Activated T-cell treated with anti-CD3 and anti-CD28 coated beads, Interleukin-2, amount 50 U/mL, for 24 hours (primary cell): ENCODE measurements around the gene DNAH17.
A peak's percentile ranks its signal among the peaks of the same experiment; 100 is the strongest.

Experiments used
- DNase-seq: peaks from one replicate; pipeline ENCODE4 v3.0.0-alpha.2; 2020
- H3K27ac Mint-ChIP-seq: 2 replicates; pipeline ENCODE4 v1.8.0; 2020; ENCODE audit warnings: mild to moderate bottlenecking, mixed read lengths
- H3K27me3 Mint-ChIP-seq: 2 replicates; pipeline ENCODE4 v1.8.0; 2020; ENCODE audit warnings: mixed read lengths
- H3K36me3 Mint-ChIP-seq: 2 replicates; pipeline ENCODE4 v1.8.0; 2020; ENCODE audit warnings: low read depth, mixed read lengths
- H3K4me1 Mint-ChIP-seq: 2 replicates; pipeline ENCODE4 v1.8.0; 2020; ENCODE audit warnings: low read depth, mixed read lengths
- H3K4me3 Mint-ChIP-seq: 2 replicates; pipeline ENCODE4 v1.8.0; 2020; ENCODE audit warnings: mild to moderate bottlenecking, moderate library complexity, mixed read lengths
- H3K9me3 Mint-ChIP-seq: 2 replicates; pipeline ENCODE4 v1.8.0; 2020; ENCODE audit warnings: mixed read lengths

Gene DNAH17

GRCh38 chr17:78377858-78378224 lies 199.4 kb downstream of the DNAH17 start:
- Mint-ChIP-seq H3K4me3 (peak overlapping the region; percentile 98), H3K9me3 (no peaks in the 10 kb centered on the region), H3K27me3 (no peaks in the 10 kb centered on the region), H3K36me3 (peaks cover 35% of the 10 kb centered on the region), H3K27ac (peak overlapping the region; percentile 100), H3K4me1 (peaks cover 64% of the 10 kb centered on the region)
- DNase-seq: no peak

- no peak overlapping the region for H3K27ac Mint-ChIP-seq
- peaks cover 21% of the 10 kb centered on the region for H3K36me3 Mint-ChIP-seq
- no peaks in the 10 kb centered on the region for H3K27me3 Mint-ChIP-seq
- no peak overlapping the region for H3K4me3 Mint-ChIP-seq
- no peaks in the 10 kb centered on the region for H3K9me3 Mint-ChIP-seq
- no peak for DNase-seq
- peaks cover 49% of the 10 kb centered on the region for H3K4me1 Mint-ChIP-seq
These were observed 201.0 kb downstream of the DNAH17 start for GRCh38 chr17:78376161-78376560.

GRCh38 chr17:78375401-78376151 lies 201.6 kb downstream of the DNAH17 start:
- no peaks in the 10 kb centered on the region for H3K9me3 Mint-ChIP-seq
- H3K4me1 Mint-ChIP-seq: peaks cover 43% of the 10 kb centered on the region
- H3K36me3 Mint-ChIP-seq: peaks cover 15% of the 10 kb centered on the region
- H3K27me3 Mint-ChIP-seq: no peaks in the 10 kb centered on the region
- no peak for DNase-seq
- H3K27ac Mint-ChIP-seq: no peak overlapping the region
- no peak overlapping the region for H3K4me3 Mint-ChIP-seq

- no peaks in the 10 kb centered on the region for H3K27me3 Mint-ChIP-seq
- no peak overlapping the region for H3K4me3 Mint-ChIP-seq
- H3K36me3 Mint-ChIP-seq: peaks cover 8% of the 10 kb centered on the region
- no peaks in the 10 kb centered on the region for H3K9me3 Mint-ChIP-seq
- H3K4me1 Mint-ChIP-seq: peaks cover 35% of the 10 kb centered on the region
- DNase-seq: no peak
- H3K27ac Mint-ChIP-seq: no peak overlapping the region
These were observed 202.4 kb downstream of the DNAH17 start for GRCh38 chr17:78374631-78375274.

GRCh38 chr17:78374189-78374588 lies 203.0 kb downstream of the DNAH17 start:
- no peaks in the 10 kb centered on the region for H3K27me3 Mint-ChIP-seq
- no peak overlapping the region for H3K4me3 Mint-ChIP-seq
- H3K36me3 Mint-ChIP-seq: peaks cover 5% of the 10 kb centered on the region
- DNase-seq: no peak
- no peak overlapping the region for H3K27ac Mint-ChIP-seq
- H3K4me1 Mint-ChIP-seq: peaks cover 32% of the 10 kb centered on the region
- no peaks in the 10 kb centered on the region for H3K9me3 Mint-ChIP-seq
